SK-N-SH (cell line): ENCODE data around the gene TIMM29. TPM values are rescaled to one million over a fixed set of nuclear protein-coding genes. Genes with fewer than 3 reads are reported as not detected.
A peak's percentile ranks its signal among the peaks of the same experiment; 100 is the strongest.

ENCODE experiments used
- CTCF ChIA-PET: fragments of 300-600, 350-600 bp; formaldehyde crosslinking; extraction: SDS; loops from one replicate; lab custom pipeline; 2021; lab: Yijun Ruan, JAX
- POLR2A ChIA-PET: fragments of 350-600 bp; sonication (Branson Sonifier 250); formaldehyde crosslinking; extraction: SDS; loops from one replicate; lab custom pipeline; 2020; ENCODE audit warnings: antibody characterized with exemption, inconsistent platforms; lab: Yijun Ruan, JAX
- DNase-seq: peaks from one replicate; pipeline ENCODE4 v3.0.0; 2012
- H2AFZ ChIP-seq: fragments of 200-600 bp; sonication (generic); 2 replicates; pipeline ENCODE4 v1.8.1; 2016; ENCODE audit warnings: antibody characterized with exemption, mild to moderate bottlenecking, low read depth
- H3F3A ChIP-seq: fragments of 200-600 bp; sonication (generic); replicated peaks from 2 replicates; pipeline ENCODE3; 2016; ENCODE audit warnings: antibody characterized with exemption, mild to moderate bottlenecking; ENCODE audit not compliant: insufficient read depth
- H3K27ac ChIP-seq, 2 experiments: fragments of 200-500 bp in 1 of 2; fragments of 200-600 bp in 1 of 2; sonication (Bioruptor generic) in 1 of 2; sonication (generic), shearing (Covaris generic) in 1 of 2; 2 replicates each; pipeline versions ENCODE4 v1.5.1 to v1.6.1; 2014 to 2016; ENCODE audit warnings: low read depth in 2 of 2, inconsistent platforms in 1 of 2, low read length in 1 of 2, mild to moderate bottlenecking in 1 of 2, mixed read lengths in 1 of 2
- H3K27me3 ChIP-seq: fragments of 200-600 bp; sonication (generic), shearing (Covaris generic); 2 replicates; pipeline ENCODE4 v1.6.1; 2016; ENCODE audit warnings: mixed run types; ENCODE audit not compliant: insufficient read depth
- H3K36me3 ChIP-seq, 2 experiments: fragments of 200-500 bp in 1 of 2; fragments of 200-600 bp in 1 of 2; sonication (Bioruptor generic) in 1 of 2; sonication (generic) in 1 of 2; replicated peaks in 1 of 2; 2 replicates each; pipeline versions ENCODE3 to v1.5.1; 2014 to 2016; ENCODE audit warnings: low read length in 1 of 2, mild to moderate bottlenecking in 1 of 2; ENCODE audit not compliant: insufficient read depth in 2 of 2, control insufficient read depth in 1 of 2
- H3K4me1 ChIP-seq, 2 experiments: fragments of 200-500 bp in 1 of 2; fragments of 200-600 bp in 1 of 2; sonication (Bioruptor generic) in 1 of 2; sonication (generic), shearing (Covaris generic) in 1 of 2; 2 replicates each; pipeline versions ENCODE4 v1.5.1 to v1.6.1; 2014 to 2016; ENCODE audit warnings: low read depth in 1 of 2, low read length in 1 of 2, mixed run types in 1 of 2; ENCODE audit not compliant: insufficient read depth in 2 of 2, control insufficient read depth in 1 of 2
- H3K4me2 ChIP-seq: fragments of 200-600 bp; sonication (generic), shearing (Covaris generic); 2 replicates; pipeline ENCODE4 v1.6.1; 2017; ENCODE audit warnings: mixed run types
- H3K4me3 ChIP-seq, 2 experiments: fragments of 200-500 bp in 1 of 2; fragments of 200-600 bp in 1 of 2; sonication (Bioruptor generic) in 1 of 2; sonication (generic), shearing (Covaris generic) in 1 of 2; 2 replicates each; pipeline versions ENCODE4 v1.5.1 to v1.8.1; 2014 to 2016; ENCODE audit warnings: low read depth in 2 of 2, inconsistent platforms in 1 of 2, low read length in 1 of 2, mild to moderate bottlenecking in 1 of 2, mixed read lengths in 1 of 2, moderate library complexity in 1 of 2
- H3K79me2 ChIP-seq: fragments of 200-600 bp; sonication (generic); 2 replicates; pipeline ENCODE4 v1.8.1; 2017; ENCODE audit warnings: mild to moderate bottlenecking; ENCODE audit not compliant: insufficient read depth
- H3K9ac ChIP-seq: fragments of 200-600 bp; sonication (generic); 2 replicates; pipeline ENCODE4 v1.6.1; 2017; ENCODE audit warnings: mixed run types
- H3K9me2 ChIP-seq: fragments of 200-600 bp; sonication (generic); 2 replicates; pipeline ENCODE4 v1.6.1; 2017; ENCODE audit warnings: mixed run types
- H3K9me3 ChIP-seq: fragments of 200-600 bp; sonication (generic); 2 replicates; pipeline ENCODE4 v1.6.1; 2017; ENCODE audit warnings: mixed run types, mild to moderate bottlenecking, moderate library complexity
- H4K20me1 ChIP-seq: fragments of 200-600 bp; sonication (generic); 2 replicates; pipeline ENCODE4 v1.6.1; 2017; ENCODE audit warnings: mild to moderate bottlenecking, mixed run types; ENCODE audit not compliant: insufficient read depth
- ELF1 ChIP-seq: IDR thresholded peaks from 2 replicates; pipeline ENCODE4 v1.4.0; 2012
- EP300 ChIP-seq, 2 experiments: IDR thresholded peaks; 2 replicates each; pipeline versions ENCODE4 v1.4.0 to v1.6.1; 2012; ENCODE audit warnings: borderline replicate concordance in 1 of 2, low read depth in 1 of 2, low read length in 1 of 2
- EZH2phosphoT487 ChIP-seq: fragments of 200-600 bp; sonication (generic); IDR thresholded peaks from 2 replicates; pipeline ENCODE4 v1.6.1; 2017; ENCODE audit warnings: low read depth, mixed run types, mild to moderate bottlenecking, antibody characterized with exemption, moderate library complexity, borderline replicate concordance
- FOSL2 ChIP-seq: IDR thresholded peaks from 2 replicates; pipeline ENCODE4 v1.4.0; 2012; ENCODE audit warnings: low read depth, mild to moderate bottlenecking, moderate library complexity, borderline replicate concordance
- FOXJ3 ChIP-seq: sonication (generic); formaldehyde crosslinking; IDR thresholded peaks from 2 replicates; pipeline ENCODE4 v1.5.1; 2020; ENCODE audit warnings: mild to moderate bottlenecking, missing genetic modification reagents
- FOXM1 ChIP-seq: IDR thresholded peaks from 2 replicates; pipeline ENCODE4 v1.4.0; 2012; ENCODE audit warnings: low read depth, mild to moderate bottlenecking
- GABPA ChIP-seq: IDR thresholded peaks from 2 replicates; pipeline ENCODE4 v1.4.0; 2012; ENCODE audit warnings: low read depth, mild to moderate bottlenecking
- GATA2 ChIP-seq: sonication (generic); formaldehyde crosslinking; IDR thresholded peaks from 2 replicates; pipeline ENCODE4 v1.5.0; 2020; ENCODE audit warnings: mild to moderate bottlenecking, missing genetic modification reagents
- JUND ChIP-seq: IDR thresholded peaks from 2 replicates; pipeline ENCODE4 v1.4.0; 2012
- MEF2A ChIP-seq: IDR thresholded peaks from 2 replicates; pipeline ENCODE4 v1.4.0; 2012; ENCODE audit warnings: low read depth, borderline replicate concordance
- MXI1 ChIP-seq: IDR thresholded peaks from 2 replicates; pipeline ENCODE4 v1.6.1; 2012; ENCODE audit warnings: mild to moderate bottlenecking, low read depth, low read length, improper control_type of control experiment
- NFIC ChIP-seq: IDR thresholded peaks from 2 replicates; pipeline ENCODE4 v1.4.0; 2012; ENCODE audit warnings: borderline replicate concordance
- NRF1 ChIP-seq: IDR thresholded peaks from 2 replicates; pipeline ENCODE4 v1.6.1; 2012; ENCODE audit warnings: low read depth, mild to moderate bottlenecking, low read length
- POLR2AphosphoS5 ChIP-seq: IDR thresholded peaks from 2 replicates; pipeline ENCODE4 v1.6.1; 2012; ENCODE audit warnings: low read depth, low read length
- RAD21 ChIP-seq: IDR thresholded peaks from 2 replicates; pipeline ENCODE4 v1.6.1; 2012; ENCODE audit warnings: mild to moderate bottlenecking, low read length
- RCOR1 ChIP-seq: fragments of 150-350 bp; IDR thresholded peaks from 2 replicates; pipeline ENCODE4 v1.6.1; 2017; ENCODE audit warnings: antibody characterized with exemption, low read length
- SIN3A ChIP-seq: IDR thresholded peaks from 2 replicates; pipeline ENCODE4 v1.6.1; 2012; ENCODE audit warnings: low read depth, mild to moderate bottlenecking, low read length, moderate library complexity, borderline replicate concordance
- SMC3 ChIP-seq: IDR thresholded peaks from 2 replicates; pipeline ENCODE4 v1.6.1; 2012; ENCODE audit warnings: low read depth, low read length, improper control_type of control experiment
- TCF12 ChIP-seq: IDR thresholded peaks from 2 replicates; pipeline ENCODE4 v1.4.0; 2012
- YY1 ChIP-seq: IDR thresholded peaks from 2 replicates; pipeline ENCODE4 v1.4.0; 2012; ENCODE audit warnings: low read depth, mild to moderate bottlenecking
- WGBS: methylation state at CpG from one replicate; pipeline ENCODE4 v1.1.6; 2017; ENCODE audit warnings: low lambda C conversion rate; 5-methylcytosine and 5-hydroxymethylcytosine counted together
- polyA plus RNA-seq, 3 experiments: library from polyadenylated mRNA; depleted of rRNA; stranded (reverse); fragments of >200 nt; gene quantifications; 2 replicates each; pipeline ENCODE4 v1.2.3, GENCODE V29; 2012
- TF ChIP-seq, protein P1 (sequence below): IDR thresholded peaks from 2 replicates; pipeline ENCODE4 v1.4.0; 2012; ENCODE audit warnings: low read depth, borderline replicate concordance
- TF ChIP-seq, protein P2 (sequence below): fragments of 150-350 bp; IDR thresholded peaks from 2 replicates; pipeline ENCODE4 v1.6.1; 2016; ENCODE audit warnings: mild to moderate bottlenecking, low read depth, low read length
- TF ChIP-seq, protein P3 (sequence below): IDR thresholded peaks from 2 replicates; pipeline ENCODE4 v1.4.0; 2012; ENCODE audit warnings: low read depth, borderline replicate concordance
- TF ChIP-seq, protein P4 (sequence below): IDR thresholded peaks from 2 replicates; pipeline ENCODE4 v1.6.1; 2012; ENCODE audit warnings: mild to moderate bottlenecking, low read depth, low read length, moderate library complexity
- TF ChIP-seq, protein P5 (sequence below): IDR thresholded peaks from 2 replicates; pipeline ENCODE4 v1.4.0; 2012; ENCODE audit warnings: low read depth

The TIMM29 gene
- polyA plus RNA-seq, 1 of the 3 experiments (the other 2 are of a cell fraction) = 12.5 TPM

DNA sequence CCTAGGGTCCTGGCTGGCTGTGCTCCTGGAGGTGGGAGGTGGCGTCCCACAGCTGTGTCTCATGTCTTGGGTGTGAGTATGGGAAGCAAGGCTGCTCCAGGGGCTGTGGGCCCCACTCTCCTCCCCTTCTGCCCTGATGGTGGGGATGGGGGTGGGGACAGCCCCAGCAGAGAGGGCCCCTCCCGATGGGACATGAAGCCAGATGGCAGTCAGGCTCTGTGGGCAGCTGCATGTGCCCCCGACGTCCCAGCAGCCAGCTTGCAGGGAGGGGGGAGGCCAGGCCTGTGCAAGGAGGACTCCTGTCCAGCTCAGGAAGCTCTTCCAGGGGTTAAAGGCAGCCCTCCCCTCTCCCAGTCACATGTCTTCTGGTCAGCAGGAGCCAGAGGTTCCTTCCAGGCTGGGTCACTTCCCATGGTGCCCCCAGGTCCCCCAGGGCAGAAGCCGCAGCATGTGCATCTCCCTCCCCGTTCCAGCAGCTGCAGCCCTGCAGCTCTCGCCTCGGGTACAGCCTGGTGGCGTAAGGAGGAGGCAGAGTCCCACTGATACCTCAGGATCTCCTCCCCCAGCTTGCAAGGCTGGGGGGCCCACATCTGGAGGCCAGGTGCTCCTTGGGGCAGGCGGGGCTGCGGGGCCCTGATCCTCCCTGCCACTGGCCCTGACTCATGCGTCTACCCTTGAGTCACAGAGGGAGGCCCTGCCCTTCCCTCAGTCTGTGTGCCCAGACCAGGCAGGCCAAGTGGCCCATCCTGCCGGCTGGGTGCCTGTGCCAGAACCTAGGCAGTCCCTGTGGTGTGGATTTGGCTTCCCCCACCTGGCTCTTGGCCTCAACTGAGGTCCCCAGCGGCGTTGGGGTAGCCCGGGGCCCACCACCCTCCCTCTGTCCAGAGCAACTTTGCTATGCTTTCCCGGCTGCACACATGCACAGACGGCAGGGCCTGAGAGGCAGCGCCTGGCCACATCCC is 13.2 kb upstream of the TIMM29 start:
- CTCF ChIA-PET = interaction anchor here (0.7 to 3.5 kb wide), 10 partner anchors 15 to 229 kb away, joined by 3 to 12 read pairs (median 4); partner anchors contain the start of genes CARM1 and DNM2
- 46% methylated on average over 10 of the region's 19 CpGs for WGBS
- Histone ChIP-seq H3K4me1 (peaks cover 4 to 17% of the 10 kb centered on the region in 2 experiments; a peak in 3 of 4 replicates), H3K4me2 (peak overlapping the region; percentile 58; the same call in 1 of the 2 replicates), H3K79me2 (no peaks in the 10 kb centered on the region), H3K27me3 (no peaks in the 10 kb centered on the region), H3F3A (peaks cover 14% of the 10 kb centered on the region), H3K36me3 (peaks cover 15 to 29% of the 10 kb centered on the region in 2 experiments), H2AFZ (no peak overlapping the region), H3K9ac (no peak overlapping the region), H3K9me2 (no peaks in the 10 kb centered on the region), H3K9me3 (no peaks in the 10 kb centered on the region), H4K20me1 (peaks cover 7% of the 10 kb centered on the region; the same call in 1 of the 2 replicates), H3K4me3 (no peak overlapping the region), H3K27ac (peak overlapping the region; percentile 43 to 74; a peak in 3 of 4 replicates)
- POLR2A ChIA-PET = interaction anchor here (0.9 kb wide), 1 partner anchor 44 kb away, joined by 3 read pairs; no protein-coding TSS in a partner anchor
- DNase-seq = peak; percentile 68
- TF ChIP-seq, protein P1, sequence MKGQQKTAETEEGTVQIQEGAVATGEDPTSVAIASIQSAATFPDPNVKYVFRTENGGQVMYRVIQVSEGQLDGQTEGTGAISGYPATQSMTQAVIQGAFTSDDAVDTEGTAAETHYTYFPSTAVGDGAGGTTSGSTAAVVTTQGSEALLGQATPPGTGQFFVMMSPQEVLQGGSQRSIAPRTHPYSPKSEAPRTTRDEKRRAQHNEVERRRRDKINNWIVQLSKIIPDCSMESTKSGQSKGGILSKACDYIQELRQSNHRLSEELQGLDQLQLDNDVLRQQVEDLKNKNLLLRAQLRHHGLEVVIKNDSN = peak; percentile 49; the same call in 1 of the 2 replicates
- TF ChIP-seq EP300 (IDR thresholded peaks at IDR 0.05; ENCODE audit: borderline replicate concordance in 1 of 2, low read depth in 1 of 2, low read length in 1 of 2) = peak in 1 of 2 experiments; percentile 38; a peak in 2 of 4 replicates
- TF ChIP-seq SIN3A = peak; percentile 37; the same call in 1 of the 2 replicates
- TF ChIP-seq TCF12 = peak; percentile 99
- TF ChIP-seq, protein P2, sequence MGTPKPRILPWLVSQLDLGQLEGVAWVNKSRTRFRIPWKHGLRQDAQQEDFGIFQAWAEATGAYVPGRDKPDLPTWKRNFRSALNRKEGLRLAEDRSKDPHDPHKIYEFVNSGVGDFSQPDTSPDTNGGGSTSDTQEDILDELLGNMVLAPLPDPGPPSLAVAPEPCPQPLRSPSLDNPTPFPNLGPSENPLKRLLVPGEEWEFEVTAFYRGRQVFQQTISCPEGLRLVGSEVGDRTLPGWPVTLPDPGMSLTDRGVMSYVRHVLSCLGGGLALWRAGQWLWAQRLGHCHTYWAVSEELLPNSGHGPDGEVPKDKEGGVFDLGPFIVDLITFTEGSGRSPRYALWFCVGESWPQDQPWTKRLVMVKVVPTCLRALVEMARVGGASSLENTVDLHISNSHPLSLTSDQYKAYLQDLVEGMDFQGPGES = no peak
- no peak for TF ChIP-seq RAD21
- TF ChIP-seq, protein P3, sequence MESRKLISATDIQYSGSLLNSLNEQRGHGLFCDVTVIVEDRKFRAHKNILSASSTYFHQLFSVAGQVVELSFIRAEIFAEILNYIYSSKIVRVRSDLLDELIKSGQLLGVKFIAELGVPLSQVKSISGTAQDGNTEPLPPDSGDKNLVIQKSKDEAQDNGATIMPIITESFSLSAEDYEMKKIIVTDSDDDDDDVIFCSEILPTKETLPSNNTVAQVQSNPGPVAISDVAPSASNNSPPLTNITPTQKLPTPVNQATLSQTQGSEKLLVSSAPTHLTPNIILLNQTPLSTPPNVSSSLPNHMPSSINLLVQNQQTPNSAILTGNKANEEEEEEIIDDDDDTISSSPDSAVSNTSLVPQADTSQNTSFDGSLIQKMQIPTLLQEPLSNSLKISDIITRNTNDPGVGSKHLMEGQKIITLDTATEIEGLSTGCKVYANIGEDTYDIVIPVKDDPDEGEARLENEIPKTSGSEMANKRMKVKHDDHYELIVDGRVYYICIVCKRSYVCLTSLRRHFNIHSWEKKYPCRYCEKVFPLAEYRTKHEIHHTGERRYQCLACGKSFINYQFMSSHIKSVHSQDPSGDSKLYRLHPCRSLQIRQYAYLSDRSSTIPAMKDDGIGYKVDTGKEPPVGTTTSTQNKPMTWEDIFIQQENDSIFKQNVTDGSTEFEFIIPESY = no peak
- no peak for TF ChIP-seq SMC3
- no peak for TF ChIP-seq MXI1
- TF ChIP-seq ELF1 = no peak
- TF ChIP-seq EZH2phosphoT487 = no peak
- TF ChIP-seq FOXM1 = no peak
- TF ChIP-seq, protein P4, sequence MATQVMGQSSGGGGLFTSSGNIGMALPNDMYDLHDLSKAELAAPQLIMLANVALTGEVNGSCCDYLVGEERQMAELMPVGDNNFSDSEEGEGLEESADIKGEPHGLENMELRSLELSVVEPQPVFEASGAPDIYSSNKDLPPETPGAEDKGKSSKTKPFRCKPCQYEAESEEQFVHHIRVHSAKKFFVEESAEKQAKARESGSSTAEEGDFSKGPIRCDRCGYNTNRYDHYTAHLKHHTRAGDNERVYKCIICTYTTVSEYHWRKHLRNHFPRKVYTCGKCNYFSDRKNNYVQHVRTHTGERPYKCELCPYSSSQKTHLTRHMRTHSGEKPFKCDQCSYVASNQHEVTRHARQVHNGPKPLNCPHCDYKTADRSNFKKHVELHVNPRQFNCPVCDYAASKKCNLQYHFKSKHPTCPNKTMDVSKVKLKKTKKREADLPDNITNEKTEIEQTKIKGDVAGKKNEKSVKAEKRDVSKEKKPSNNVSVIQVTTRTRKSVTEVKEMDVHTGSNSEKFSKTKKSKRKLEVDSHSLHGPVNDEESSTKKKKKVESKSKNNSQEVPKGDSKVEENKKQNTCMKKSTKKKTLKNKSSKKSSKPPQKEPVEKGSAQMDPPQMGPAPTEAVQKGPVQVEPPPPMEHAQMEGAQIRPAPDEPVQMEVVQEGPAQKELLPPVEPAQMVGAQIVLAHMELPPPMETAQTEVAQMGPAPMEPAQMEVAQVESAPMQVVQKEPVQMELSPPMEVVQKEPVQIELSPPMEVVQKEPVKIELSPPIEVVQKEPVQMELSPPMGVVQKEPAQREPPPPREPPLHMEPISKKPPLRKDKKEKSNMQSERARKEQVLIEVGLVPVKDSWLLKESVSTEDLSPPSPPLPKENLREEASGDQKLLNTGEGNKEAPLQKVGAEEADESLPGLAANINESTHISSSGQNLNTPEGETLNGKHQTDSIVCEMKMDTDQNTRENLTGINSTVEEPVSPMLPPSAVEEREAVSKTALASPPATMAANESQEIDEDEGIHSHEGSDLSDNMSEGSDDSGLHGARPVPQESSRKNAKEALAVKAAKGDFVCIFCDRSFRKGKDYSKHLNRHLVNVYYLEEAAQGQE = no peak
- TF ChIP-seq GATA2 (CRISPR knock-in tag) = no peak
- TF ChIP-seq JUND = peak; percentile 32; the same call in 1 of the 2 replicates
- no peak for TF ChIP-seq RCOR1
- TF ChIP-seq FOXJ3 = 0 out of 2 replicates have a peak, but pooled peaks have one; percentile 23
- TF ChIP-seq NRF1 = no peak
- peak; percentile 19; the same call in 1 of the 2 replicates for TF ChIP-seq NFIC
- TF ChIP-seq YY1 = no peak
- TF ChIP-seq, protein P5, sequence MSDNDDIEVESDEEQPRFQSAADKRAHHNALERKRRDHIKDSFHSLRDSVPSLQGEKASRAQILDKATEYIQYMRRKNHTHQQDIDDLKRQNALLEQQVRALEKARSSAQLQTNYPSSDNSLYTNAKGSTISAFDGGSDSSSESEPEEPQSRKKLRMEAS = peak; percentile 87
- no peak for TF ChIP-seq MEF2A
- TF ChIP-seq GABPA = no peak
- TF ChIP-seq FOSL2 = peak; percentile 81; the same call in 1 of the 2 replicates
- peak; percentile 48; the same call in 1 of the 2 replicates for TF ChIP-seq POLR2AphosphoS5
